Measurements from ENCODE around the gene CA5A. TPM values are rescaled to one million over a fixed set of nuclear protein-coding genes. Genes with fewer than 3 reads are reported as not detected.
"Not testable (repeated sequence)": the region's sequence is repeated elsewhere in the genome, so short reads cannot be mapped to it uniquely, and the experiment has no call there.

Gene CA5A
- total RNA-seq, 1 donor from 2014 or later: not detected

- POLR2A ChIA-PET: no interaction called here
- peak overlapping the region; percentile 89 for H3K27ac Mint-ChIP-seq
- intact Hi-C loops (cut with micrococcal nuclease): loop anchor here (5.0 to 10.0 kb wide), 2 partner anchors 62 to 455 kb away; no protein-coding TSS in a partner anchor
These were observed 46.3 kb upstream of the CA5A start for GRCh38 chr16:87982581-87983041.

DNA sequence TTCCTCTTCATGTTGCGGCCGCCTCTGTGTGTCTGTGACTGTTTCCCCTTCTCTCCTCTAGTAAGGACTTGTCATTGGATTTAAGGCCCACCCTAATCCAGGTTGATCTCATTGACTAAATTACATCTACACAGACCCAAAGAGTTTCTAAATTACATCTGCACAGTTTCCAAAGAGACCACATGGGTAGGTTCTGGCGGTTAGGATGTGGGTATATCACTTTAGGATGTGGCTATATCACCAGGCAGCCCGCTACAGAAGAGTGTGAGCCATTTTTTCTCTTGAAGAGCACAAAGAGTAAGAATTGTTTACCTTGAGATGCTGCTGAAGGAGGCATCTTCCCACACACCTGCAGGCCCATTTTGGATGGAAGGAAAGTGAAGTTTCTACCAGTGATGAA is 45.0 kb upstream of the CA5A start:
- H3K27me3 Mint-ChIP-seq; DNase-seq; ATAC-seq (ENCODE audit: low read depth); POLR2A ChIA-PET; H3K4me3 Mint-ChIP-seq; H3K27ac Mint-ChIP-seq; H3K9me3 Mint-ChIP-seq; CTCF ChIA-PET: not testable (repeated sequence)
- Mint-ChIP-seq H3K4me1 (peaks cover 41% of the 10 kb centered on the region), H3K36me3 (ENCODE audit: low read depth) (peaks cover 83% of the 10 kb centered on the region)
- intact Hi-C loops (cut with micrococcal nuclease): loop anchor here (5.0 to 10.0 kb wide), 2 partner anchors 63 to 456 kb away; no protein-coding TSS in a partner anchor

More at GRCh38 chr16:87982581-87983041, 46.3 kb upstream of the CA5A start:
- H3K4me3 Mint-ChIP-seq: no peak overlapping the region
- CTCF ChIA-PET: interaction anchor here (1.3 kb wide), 1 partner anchor 455 kb away, joined by 5 read pairs; no protein-coding TSS in a partner anchor
- H3K27me3 Mint-ChIP-seq: no peaks in the 10 kb centered on the region
- ATAC-seq (ENCODE audit: low read depth) (no peak), DNase-seq (no peak)
- TF ChIP-seq, protein P1, sequence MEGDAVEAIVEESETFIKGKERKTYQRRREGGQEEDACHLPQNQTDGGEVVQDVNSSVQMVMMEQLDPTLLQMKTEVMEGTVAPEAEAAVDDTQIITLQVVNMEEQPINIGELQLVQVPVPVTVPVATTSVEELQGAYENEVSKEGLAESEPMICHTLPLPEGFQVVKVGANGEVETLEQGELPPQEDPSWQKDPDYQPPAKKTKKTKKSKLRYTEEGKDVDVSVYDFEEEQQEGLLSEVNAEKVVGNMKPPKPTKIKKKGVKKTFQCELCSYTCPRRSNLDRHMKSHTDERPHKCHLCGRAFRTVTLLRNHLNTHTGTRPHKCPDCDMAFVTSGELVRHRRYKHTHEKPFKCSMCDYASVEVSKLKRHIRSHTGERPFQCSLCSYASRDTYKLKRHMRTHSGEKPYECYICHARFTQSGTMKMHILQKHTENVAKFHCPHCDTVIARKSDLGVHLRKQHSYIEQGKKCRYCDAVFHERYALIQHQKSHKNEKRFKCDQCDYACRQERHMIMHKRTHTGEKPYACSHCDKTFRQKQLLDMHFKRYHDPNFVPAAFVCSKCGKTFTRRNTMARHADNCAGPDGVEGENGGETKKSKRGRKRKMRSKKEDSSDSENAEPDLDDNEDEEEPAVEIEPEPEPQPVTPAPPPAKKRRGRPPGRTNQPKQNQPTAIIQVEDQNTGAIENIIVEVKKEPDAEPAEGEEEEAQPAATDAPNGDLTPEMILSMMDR (IDR thresholded peaks at IDR 0.05): no peak
- H3K9me3 Mint-ChIP-seq: no peaks in the 10 kb centered on the region
- peaks cover 44% of the 10 kb centered on the region for H3K4me1 Mint-ChIP-seq
- peaks cover 79% of the 10 kb centered on the region for H3K36me3 Mint-ChIP-seq (ENCODE audit: low read depth)

- H3K27me3 Mint-ChIP-seq; DNase-seq; POLR2A ChIA-PET; H3K9me3 Mint-ChIP-seq; H3K4me3 Mint-ChIP-seq; CTCF ChIA-PET; ATAC-seq (ENCODE audit: low read depth): not testable (repeated sequence)
- Mint-ChIP-seq H3K27ac (peak overlapping the region; percentile 16), H3K36me3 (ENCODE audit: low read depth) (peaks cover 81% of the 10 kb centered on the region), H3K4me1 (peaks cover 30% of the 10 kb centered on the region)
- intact Hi-C loops (cut with micrococcal nuclease): loop anchor here (5.0 to 10.0 kb wide), 2 partner anchors 65 to 457 kb away; no protein-coding TSS in a partner anchor
These were observed 43.7 kb upstream of the CA5A start for GRCh38 chr16:87979911-87980630.

GRCh38 chr16:87979352-87979751 is 43.0 kb upstream of the CA5A start:
- DNase-seq (no peak), ATAC-seq (ENCODE audit: low read depth) (no peak)
- TF ChIP-seq, protein P1 (IDR thresholded peaks at IDR 0.05): no peak
- Mint-ChIP-seq H3K27ac (no peak overlapping the region), H3K4me1 (peaks cover 26% of the 10 kb centered on the region), H3K4me3 (no peak overlapping the region), H3K36me3 (ENCODE audit: low read depth) (peaks cover 81% of the 10 kb centered on the region), H3K9me3 (no peaks in the 10 kb centered on the region), H3K27me3 (no peaks in the 10 kb centered on the region)
- intact Hi-C loops (cut with micrococcal nuclease): no loop called here
- ChIA-PET POLR2A (no interaction called here), CTCF (no interaction called here)

- ChIA-PET CTCF (no interaction called here), POLR2A (no interaction called here)
- DNase-seq (no peak), ATAC-seq (ENCODE audit: low read depth) (no peak)
- peaks cover 22% of the 10 kb centered on the region for H3K4me1 Mint-ChIP-seq
- intact Hi-C loops (cut with micrococcal nuclease): no loop called here
- H3K27ac Mint-ChIP-seq: no peak overlapping the region
- H3K4me3 Mint-ChIP-seq: no peak overlapping the region
- H3K27me3 Mint-ChIP-seq: no peaks in the 10 kb centered on the region
- TF ChIP-seq, protein P1 (IDR thresholded peaks at IDR 0.05): no peak
- H3K36me3 Mint-ChIP-seq (ENCODE audit: low read depth): peaks cover 75% of the 10 kb centered on the region
- H3K9me3 Mint-ChIP-seq: no peaks in the 10 kb centered on the region
These were observed 41.8 kb upstream of the CA5A start for GRCh38 chr16:87978127-87978526.

GRCh38 chr16:87976665-87977064 is 40.3 kb upstream of the CA5A start:
- Mint-ChIP-seq H3K9me3 (peaks cover 5% of the 10 kb centered on the region), H3K4me3 (no peak overlapping the region), H3K27ac (no peak overlapping the region), H3K4me1 (peaks cover 15% of the 10 kb centered on the region), H3K27me3 (no peaks in the 10 kb centered on the region), H3K36me3 (ENCODE audit: low read depth) (peaks cover 74% of the 10 kb centered on the region)
- intact Hi-C loops (cut with micrococcal nuclease): no loop called here
- DNase-seq: no peak
- ChIA-PET CTCF (no interaction called here), POLR2A (no interaction called here)
- no peak for ATAC-seq (ENCODE audit: low read depth)
- TF ChIP-seq, protein P1 (IDR thresholded peaks at IDR 0.05): no peak

Measured in activated B cell treated with CpG ODN at 0.5 μM for 24 hours (primary cell).